Astrocyte (in vitro differentiated cells and primary cell): ENCODE data around the gene VPS8. TPM values are rescaled to one million over a fixed set of nuclear protein-coding genes. Genes with fewer than 3 reads are reported as not detected.

Experiments used
- DNase-seq: peaks from one replicate; pipeline ENCODE4 v3.0.0-alpha.2; 2010; ENCODE audit warnings: low read depth
- FAIRE-seq: peaks from 2 replicates; lab custom pipeline; 2011; peaks lifted over from hg19 to GRCh38; lab: Jason Lieb, UNC
- H2AFZ ChIP-seq: 2 replicates; pipeline ENCODE4 v1.6.0; 2012; ENCODE audit warnings: low read depth, low read length, inconsistent platforms
- H3K27ac ChIP-seq: 2 replicates; pipeline ENCODE4 v1.5.1; 2011; ENCODE audit warnings: low read depth, low read length, inconsistent platforms
- H3K27me3 ChIP-seq: 2 replicates; pipeline ENCODE4 v1.6.0; 2011; ENCODE audit warnings: low read length, inconsistent platforms; ENCODE audit not compliant: insufficient read depth
- H3K36me3 ChIP-seq: 2 replicates; pipeline ENCODE4 v1.5.1; 2011; ENCODE audit warnings: low read length, inconsistent platforms; ENCODE audit not compliant: insufficient read depth
- H3K4me1 ChIP-seq: 2 replicates; pipeline ENCODE4 v1.5.1; 2011; ENCODE audit warnings: low read length, inconsistent platforms; ENCODE audit not compliant: insufficient read depth
- H3K4me2 ChIP-seq: 2 replicates; pipeline ENCODE4 v1.6.0; 2012; ENCODE audit warnings: low read length, inconsistent platforms
- H3K4me3 ChIP-seq: 2 replicates; pipeline ENCODE4 v1.5.1; 2011; ENCODE audit warnings: low read depth, mild to moderate bottlenecking, low read length, inconsistent platforms; ENCODE audit not compliant: insufficient read depth
- H3K79me2 ChIP-seq: 2 replicates; pipeline ENCODE4 v1.6.0; 2012; ENCODE audit warnings: mild to moderate bottlenecking, low read length, inconsistent platforms; ENCODE audit not compliant: insufficient read depth
- H3K9ac ChIP-seq: 2 replicates; pipeline ENCODE4 v1.6.0; 2012; ENCODE audit warnings: mild to moderate bottlenecking, low read length, inconsistent platforms
- H3K9me3 ChIP-seq: 2 replicates; pipeline ENCODE4 v1.5.1; 2012; ENCODE audit warnings: low read depth, mild to moderate bottlenecking, low read length, inconsistent platforms; ENCODE audit not compliant: insufficient read depth
- H4K20me1 ChIP-seq: 2 replicates; pipeline ENCODE4 v1.6.0; 2012; ENCODE audit warnings: low read length, inconsistent platforms; ENCODE audit not compliant: insufficient read depth
- H3K27ac Mint-ChIP-seq: one replicate; pipeline ENCODE4 v1.8.0; 2021; ENCODE audit warnings: mild to moderate bottlenecking, mixed read lengths; ENCODE audit not compliant: unreplicated experiment
- H3K27me3 Mint-ChIP-seq: one replicate; pipeline ENCODE4 v1.8.0; 2021; ENCODE audit warnings: low read depth, mixed read lengths; ENCODE audit not compliant: unreplicated experiment
- H3K36me3 Mint-ChIP-seq: one replicate; pipeline ENCODE4 v1.8.0; 2021; ENCODE audit warnings: low read depth, mixed read lengths; ENCODE audit not compliant: unreplicated experiment
- H3K4me1 Mint-ChIP-seq: one replicate; pipeline ENCODE4 v1.8.0; 2021; ENCODE audit warnings: low read depth, mixed read lengths; ENCODE audit not compliant: unreplicated experiment
- H3K4me3 Mint-ChIP-seq: one replicate; pipeline ENCODE4 v1.8.0; 2021; ENCODE audit warnings: mild to moderate bottlenecking, moderate library complexity, mixed read lengths; ENCODE audit not compliant: unreplicated experiment
- H3K9me3 Mint-ChIP-seq: one replicate; pipeline ENCODE4 v1.8.0; 2021; ENCODE audit warnings: mild to moderate bottlenecking, mixed read lengths; ENCODE audit not compliant: unreplicated experiment
- EZH2 ChIP-seq: IDR thresholded peaks from 2 replicates; pipeline ENCODE4 v1.6.1; 2012; ENCODE audit warnings: mild to moderate bottlenecking, low read length, inconsistent platforms; ENCODE audit not compliant: insufficient read depth
- total RNA-seq: library from RNA; stranded (reverse); gene quantifications from 2 replicates; pipeline ENCODE4 v1.2.1, GENCODE V29; 2021
- TF ChIP-seq, protein P1 (sequence below): IDR thresholded peaks from 2 replicates; pipeline ENCODE4 v1.5.1; 2011; ENCODE audit warnings: low read depth, mild to moderate bottlenecking, inconsistent platforms, low read length, moderate library complexity; ENCODE audit not compliant: insufficient read depth

The VPS8 gene
- total RNA-seq, 1 donor from 2014 or later: 40.7 TPM

DNA sequence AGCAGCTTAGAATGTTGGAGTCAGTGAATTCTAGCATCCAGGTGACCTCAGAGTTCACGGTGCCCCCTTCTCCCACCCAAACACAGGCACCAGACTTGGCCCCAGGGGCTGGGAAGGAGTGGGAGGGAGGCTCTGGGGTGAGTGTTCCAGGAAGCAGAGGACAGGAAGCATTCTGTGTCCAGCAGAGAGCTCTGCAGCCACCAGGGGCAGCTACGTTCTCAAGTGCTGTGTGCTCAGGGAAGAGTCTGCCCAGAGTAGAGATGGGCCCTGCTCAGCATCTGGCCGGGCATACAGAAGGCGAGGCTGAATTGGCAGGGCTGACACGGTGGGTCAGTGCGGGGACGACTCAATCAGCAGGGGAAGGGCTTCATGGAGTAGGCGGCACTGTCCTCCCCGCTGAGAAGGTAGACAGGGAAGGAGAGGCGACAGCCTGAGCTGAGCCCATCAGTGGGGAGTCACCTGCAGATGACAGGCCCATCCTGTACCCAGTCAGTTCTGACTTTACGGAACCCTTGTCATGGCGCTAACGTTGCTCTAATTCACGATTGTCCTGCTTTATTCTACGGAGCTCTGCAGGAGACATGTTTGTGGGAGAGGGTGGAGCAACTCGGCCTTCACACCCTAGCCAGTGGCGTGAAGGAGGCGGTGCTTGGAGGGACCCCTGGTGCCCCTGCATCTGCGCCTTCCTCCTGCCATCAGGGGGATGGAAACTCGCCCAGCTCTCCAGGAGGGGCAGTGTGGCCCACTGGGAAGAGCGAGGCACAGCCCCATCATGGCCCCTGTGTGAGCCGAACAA lies 258.7 kb downstream of the VPS8 start:
- H3K36me3 ChIP-seq: no peaks in the 10 kb centered on the region

DNA sequence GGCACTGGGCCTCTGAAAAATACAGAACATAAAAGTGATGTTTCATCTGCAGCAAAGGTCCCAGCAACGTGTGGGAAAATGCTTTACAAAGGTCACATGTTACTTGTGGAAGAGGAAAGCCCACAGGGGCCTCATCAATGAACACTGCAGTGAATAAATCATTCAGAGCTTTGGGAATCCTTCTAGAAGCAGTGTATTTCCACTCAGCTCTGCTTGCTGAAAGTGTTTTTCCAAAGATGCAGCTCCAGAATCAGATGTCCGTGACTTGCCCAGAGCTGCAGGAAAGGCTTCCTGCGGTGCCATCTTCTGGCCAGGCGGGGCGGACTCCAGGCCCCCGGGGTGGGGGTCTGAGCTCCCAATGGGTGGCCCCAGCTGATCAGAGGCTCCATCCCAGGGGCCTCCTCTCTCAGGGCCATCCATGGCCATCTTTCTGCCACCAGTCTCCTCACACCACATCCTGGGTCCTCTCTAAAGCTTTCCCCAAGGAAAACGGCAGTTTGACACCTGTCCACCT lies 259.4 kb downstream of the VPS8 start:
- Histone ChIP-seq H3K27ac (no peak overlapping the region), H3K9ac (no peak overlapping the region), H3K9me3 (no peaks in the 10 kb centered on the region), H4K20me1 (no peaks in the 10 kb centered on the region), H3K27me3 (no peaks in the 10 kb centered on the region), H3K4me2 (no peak overlapping the region), H3K4me3 (no peak overlapping the region), H3K4me1 (no peaks in the 10 kb centered on the region), H3K79me2 (no peaks in the 10 kb centered on the region), H3K36me3 (no peaks in the 10 kb centered on the region), H2AFZ (no peak overlapping the region)
- FAIRE-seq (no peak), DNase-seq (no peak)
- no peaks in the 10 kb centered on the region for H3K4me1 Mint-ChIP-seq
- peak overlapping the region; percentile 47 for H3K27ac Mint-ChIP-seq
- H3K9me3 Mint-ChIP-seq: peaks cover 2% of the 10 kb centered on the region
- H3K36me3 Mint-ChIP-seq: peaks cover 4% of the 10 kb centered on the region
- peaks cover 2% of the 10 kb centered on the region for H3K27me3 Mint-ChIP-seq
- TF ChIP-seq, protein P1, sequence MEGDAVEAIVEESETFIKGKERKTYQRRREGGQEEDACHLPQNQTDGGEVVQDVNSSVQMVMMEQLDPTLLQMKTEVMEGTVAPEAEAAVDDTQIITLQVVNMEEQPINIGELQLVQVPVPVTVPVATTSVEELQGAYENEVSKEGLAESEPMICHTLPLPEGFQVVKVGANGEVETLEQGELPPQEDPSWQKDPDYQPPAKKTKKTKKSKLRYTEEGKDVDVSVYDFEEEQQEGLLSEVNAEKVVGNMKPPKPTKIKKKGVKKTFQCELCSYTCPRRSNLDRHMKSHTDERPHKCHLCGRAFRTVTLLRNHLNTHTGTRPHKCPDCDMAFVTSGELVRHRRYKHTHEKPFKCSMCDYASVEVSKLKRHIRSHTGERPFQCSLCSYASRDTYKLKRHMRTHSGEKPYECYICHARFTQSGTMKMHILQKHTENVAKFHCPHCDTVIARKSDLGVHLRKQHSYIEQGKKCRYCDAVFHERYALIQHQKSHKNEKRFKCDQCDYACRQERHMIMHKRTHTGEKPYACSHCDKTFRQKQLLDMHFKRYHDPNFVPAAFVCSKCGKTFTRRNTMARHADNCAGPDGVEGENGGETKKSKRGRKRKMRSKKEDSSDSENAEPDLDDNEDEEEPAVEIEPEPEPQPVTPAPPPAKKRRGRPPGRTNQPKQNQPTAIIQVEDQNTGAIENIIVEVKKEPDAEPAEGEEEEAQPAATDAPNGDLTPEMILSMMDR: no peak
- TF ChIP-seq EZH2: no peak
- H3K4me3 Mint-ChIP-seq: no peak overlapping the region

More for the DNA sequence above, 258.7 kb downstream of the VPS8 start:
- H3K4me1 ChIP-seq: no peaks in the 10 kb centered on the region
- H3K27ac Mint-ChIP-seq: no peak overlapping the region
- H3K27me3 ChIP-seq: no peaks in the 10 kb centered on the region
- H4K20me1 ChIP-seq: no peaks in the 10 kb centered on the region
- no peak for DNase-seq
- H3K27ac ChIP-seq: no peak overlapping the region
- no peak overlapping the region for H3K4me3 ChIP-seq
- no peak overlapping the region for H3K9ac ChIP-seq
- no peak for TF ChIP-seq EZH2
- TF ChIP-seq, protein P1: no peak
- H3K27me3 Mint-ChIP-seq: peaks cover 2% of the 10 kb centered on the region
- no peaks in the 10 kb centered on the region for H3K79me2 ChIP-seq
- no peaks in the 10 kb centered on the region for H3K9me3 ChIP-seq
- H3K4me2 ChIP-seq: no peak overlapping the region
- FAIRE-seq: no peak
- no peak overlapping the region for H2AFZ ChIP-seq
- peaks cover 2% of the 10 kb centered on the region for H3K9me3 Mint-ChIP-seq
- H3K4me3 Mint-ChIP-seq: no peak overlapping the region
- peaks cover 4% of the 10 kb centered on the region for H3K36me3 Mint-ChIP-seq
- no peaks in the 10 kb centered on the region for H3K4me1 Mint-ChIP-seq

DNA sequence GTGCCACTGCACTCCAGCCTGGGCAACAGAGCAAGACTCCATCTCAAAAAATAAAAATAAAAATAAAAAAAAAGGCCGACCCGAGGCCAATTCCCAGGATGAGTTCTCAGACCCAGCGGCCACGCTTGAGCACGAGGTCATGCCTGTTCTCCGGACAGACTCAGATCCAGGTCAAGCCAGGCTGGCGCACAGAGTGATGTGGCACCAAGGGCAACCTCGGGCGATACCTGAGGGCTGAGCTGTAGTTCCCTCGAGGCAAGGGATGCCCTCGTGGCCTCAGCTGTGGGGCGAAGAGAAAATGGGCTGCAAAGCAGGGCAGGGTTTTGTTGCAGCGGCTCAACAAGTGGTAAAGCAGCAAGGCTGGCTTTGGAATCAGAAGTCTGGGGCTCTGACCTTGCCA lies 263.6 kb downstream of the VPS8 start:
- Histone ChIP-seq H3K36me3 (no peaks in the 10 kb centered on the region), H2AFZ (no peak overlapping the region), H3K9ac (no peak overlapping the region), H3K79me2 (no peaks in the 10 kb centered on the region), H3K9me3 (no peaks in the 10 kb centered on the region), H3K4me3 (no peak overlapping the region), H3K4me2 (no peak overlapping the region), H4K20me1 (no peaks in the 10 kb centered on the region), H3K27me3 (no peaks in the 10 kb centered on the region), H3K27ac (no peak overlapping the region), H3K4me1 (no peaks in the 10 kb centered on the region)
- TF ChIP-seq, protein P1: no peak
- TF ChIP-seq EZH2: no peak
- peaks cover 2% of the 10 kb centered on the region for H3K9me3 Mint-ChIP-seq
- no peak overlapping the region for H3K4me3 Mint-ChIP-seq
- H3K27ac Mint-ChIP-seq: no peak overlapping the region
- H3K4me1 Mint-ChIP-seq: no peaks in the 10 kb centered on the region
- H3K27me3 Mint-ChIP-seq: peaks cover 2% of the 10 kb centered on the region
- no peak for FAIRE-seq
- H3K36me3 Mint-ChIP-seq: peaks cover 4% of the 10 kb centered on the region
- DNase-seq: no peak
